K562 (cell line): ENCODE measurements around the gene LRP1. TPM values are rescaled to one million over a fixed set of nuclear protein-coding genes. Genes with fewer than 3 reads are reported as not detected.

Experiments used
- ARHGAP35 ChIP-seq: fragments of 450-650 bp; IDR thresholded peaks from 2 replicates; pipeline ENCODE4 v1.6.1; 2018; ENCODE audit not compliant: partially characterized antibody
- ARID3A ChIP-seq: IDR thresholded peaks from 2 replicates; pipeline ENCODE4 v1.6.1; 2012; ENCODE audit warnings: low read depth, low read length, improper control_type of control experiment, borderline replicate concordance
- CBX8 ChIP-seq: fragments of 200-600 bp; sonication (generic); IDR thresholded peaks from 2 replicates; pipeline ENCODE4 v1.6.1; 2012; ENCODE audit warnings: borderline replicate concordance, mixed run types, low read depth, mild to moderate bottlenecking, moderate library complexity, mixed read lengths, low read length, control low read depth, inconsistent platforms; ENCODE audit not compliant: poor library complexity, severe bottlenecking; ENCODE audit errors: extremely low read depth
- FOXA1 ChIP-seq: fragments of 450-650 bp; IDR thresholded peaks from 2 replicates; pipeline ENCODE4 v1.6.1; 2016; ENCODE audit warnings: mild to moderate bottlenecking, borderline replicate concordance
- PCBP2 ChIP-seq: fragments of 200-400 bp; formaldehyde crosslinking; IDR thresholded peaks from 2 replicates; pipeline ENCODE4 v1.6.1; 2018; ENCODE audit warnings: low read length, low read depth, mild to moderate bottlenecking, moderate library complexity; ENCODE audit not compliant: poor library complexity, severe bottlenecking
- SAP30 ChIP-seq: fragments of 200-600 bp; sonication (generic); IDR thresholded peaks from 2 replicates; pipeline ENCODE4 v1.6.1; 2012; ENCODE audit warnings: borderline replicate concordance, low read depth, mild to moderate bottlenecking, moderate library complexity, low read length, control low read depth, inconsistent platforms; ENCODE audit not compliant: insufficient read depth, poor library complexity, severe bottlenecking
- SIN3B ChIP-seq: fragments of 450-650 bp; IDR thresholded peaks from 2 replicates; pipeline ENCODE4 v1.6.1; 2017; ENCODE audit warnings: low read depth, mild to moderate bottlenecking, moderate library complexity
- SRSF7 ChIP-seq: fragments of 200-400 bp; formaldehyde crosslinking; optimal IDR thresholded peaks from 2 replicates; pipeline ENCODE3; 2017; ENCODE audit warnings: mild to moderate bottlenecking, low read depth, low read length
- YY1 ChIP-seq, 3 experiments: IDR thresholded peaks; 2 replicates each; pipeline ENCODE4 v1.6.1; 2011; ENCODE audit warnings: low read length in 2 of 3, mild to moderate bottlenecking in 2 of 3, moderate library complexity in 2 of 3, borderline replicate concordance in 1 of 3, control low read depth in 1 of 3, low read depth in 1 of 3; ENCODE audit not compliant: insufficient read depth in 3 of 3, insufficient replicate concordance in 2 of 3, control insufficient read depth in 1 of 3, insufficient read length in 1 of 3; ENCODE audit errors: extremely low read depth in 1 of 3
- ZNF696 ChIP-seq: fragments of 250-450 bp; sonication (Bioruptor Pico); conservative IDR thresholded peaks from 2 replicates; pipeline ENCODE4 v1.4.0; 2020; ENCODE audit warnings: mild to moderate bottlenecking, moderate library complexity
- polyA plus RNA-seq, 8 experiments: library from polyadenylated mRNA; depleted of rRNA in 4 of 8; stranded (reverse) in 5 of 8; unstranded in 3 of 8; fragments of >200 nt; fragmentation: Nextera tagmentation in 2 of 8; fragmentation: Illumina TruSeq in 1 of 8; extraction: Ambion mirVana in 2 of 8; extraction: Trizol in 1 of 8; gene quantifications; 2 replicates each; pipeline versions ENCODE4 v1.2.1 to v1.2.3, GENCODE V29; 2011 to 2014; ENCODE audit warnings: inconsistent platforms in 1 of 8, missing spikeins in 1 of 8
- total RNA-seq, 7 experiments: library from RNA; depleted of rRNA in 6 of 7; stranded (reverse); fragments of >200 nt in 6 of 7; fragmentation: Illumina TruSeq in 2 of 7; extraction: Trizol in 2 of 7; gene quantifications; 2 replicates each; pipeline versions ENCODE4 v1.2.1 to v1.2.3, GENCODE V29; 2011 to 2021; ENCODE audit warnings: low replicate concordance in 1 of 7
- TF ChIP-seq, protein P1 (sequence below): fragments of 450-650 bp; formaldehyde crosslinking; IDR thresholded peaks from 2 replicates; pipeline ENCODE4 v1.4.0; 2022; ENCODE audit warnings: missing genetic modification characterization
- TF ChIP-seq, protein P2 (sequence below): sonication (generic); formaldehyde crosslinking; IDR thresholded peaks from 2 replicates; pipeline ENCODE4 v1.8.0; 2022; ENCODE audit warnings: missing genetic modification reagents, mild to moderate bottlenecking, borderline replicate concordance
- TF ChIP-seq, protein P3 (sequence below), 3 experiments: fragments of 200-800 bp in 1 of 3; fragments of 250-450 bp in 1 of 3; fragments of 450-650 bp in 1 of 3; sonication (Bioruptor Pico) in 1 of 3; sonication (Bioruptor generic) in 1 of 3; formaldehyde crosslinking in 1 of 3; IDR thresholded peaks; 2 replicates each; pipeline versions ENCODE4 v1.6.1 to v1.8.0; 2016 to 2022; ENCODE audit warnings: mild to moderate bottlenecking in 2 of 3, missing genetic modification characterization in 2 of 3, missing compliant biosample characterization in 1 of 3, moderate library complexity in 1 of 3

The LRP1 gene
- total and polyA plus RNA-seq, 9 of the 15 experiments (the other 6 are each of a cell fraction or from before 2014, with no cell fraction given): 0.04 to 0.64 (median 0.19) TPM; not detected in 2

DNA sequence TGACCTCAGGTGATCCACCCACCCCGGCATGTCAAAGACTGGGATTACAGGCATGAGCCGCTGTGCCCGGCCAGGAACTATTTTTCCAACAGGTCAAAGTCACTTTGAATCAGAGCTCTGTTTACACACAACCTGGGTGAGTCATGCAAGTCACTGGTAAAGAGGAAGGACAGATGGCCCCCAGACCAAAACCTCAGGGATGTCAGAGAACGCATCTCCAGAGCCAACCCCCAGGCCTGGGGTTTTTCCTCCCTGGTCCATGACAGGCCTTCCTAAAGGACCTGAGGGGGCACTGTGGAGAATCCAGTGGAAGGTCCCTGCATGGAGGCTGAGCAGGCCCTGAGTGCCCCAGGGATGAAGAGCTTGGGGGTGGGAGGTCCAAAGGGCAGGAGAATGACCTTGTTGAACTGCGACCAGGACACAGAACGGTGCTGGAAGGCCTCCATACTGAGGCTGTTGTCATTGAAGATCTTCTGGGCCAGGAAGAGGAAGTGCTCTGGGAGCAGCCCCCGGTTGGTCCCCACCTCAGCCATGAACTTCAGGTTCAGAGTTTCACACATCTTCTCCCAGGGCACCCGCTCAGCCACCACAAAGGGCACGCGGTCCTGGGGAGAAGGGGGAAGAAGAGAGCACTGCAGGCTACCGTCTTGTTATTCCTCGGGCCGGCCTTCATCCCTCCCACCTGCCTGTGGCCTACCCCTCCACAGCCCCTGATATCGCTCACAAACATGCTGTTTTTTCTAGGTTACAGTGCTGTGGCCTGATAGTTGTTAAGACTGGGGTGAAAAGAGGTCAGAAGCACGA is 26.2 kb upstream of the LRP1 start (continued):
- TF ChIP-seq ARHGAP35 (no peak), FOXA1 (no peak), ZNF696 (CRISPR knock-in tag) (no peak), PCBP2 (no peak), SAP30 (no peak), SRSF7 (no peak), CBX8 (no peak), SIN3B (no peak), ARID3A (no peak), YY1 (IDR thresholded peaks at IDR 0.05; ENCODE audit: borderline replicate concordance in 1 of 3, control insufficient read depth in 1 of 3, extremely low read depth in 1 of 3, insufficient read depth in 3 of 3, insufficient read length in 1 of 3, insufficient replicate concordance in 2 of 3, low read depth in 1 of 3, low read length in 2 of 3) (peak in 1 of 3 experiments; percentile 18)
- TF ChIP-seq, protein P1, sequence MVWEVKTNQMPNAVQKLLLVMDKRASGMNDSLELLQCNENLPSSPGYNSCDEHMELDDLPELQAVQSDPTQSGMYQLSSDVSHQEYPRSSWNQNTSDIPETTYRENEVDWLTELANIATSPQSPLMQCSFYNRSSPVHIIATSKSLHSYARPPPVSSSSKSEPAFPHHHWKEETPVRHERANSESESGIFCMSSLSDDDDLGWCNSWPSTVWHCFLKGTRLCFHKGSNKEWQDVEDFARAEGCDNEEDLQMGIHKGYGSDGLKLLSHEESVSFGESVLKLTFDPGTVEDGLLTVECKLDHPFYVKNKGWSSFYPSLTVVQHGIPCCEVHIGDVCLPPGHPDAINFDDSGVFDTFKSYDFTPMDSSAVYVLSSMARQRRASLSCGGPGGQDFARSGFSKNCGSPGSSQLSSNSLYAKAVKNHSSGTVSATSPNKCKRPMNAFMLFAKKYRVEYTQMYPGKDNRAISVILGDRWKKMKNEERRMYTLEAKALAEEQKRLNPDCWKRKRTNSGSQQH: 0 out of 2 replicates have a peak, but pooled peaks have one; percentile 18
- TF ChIP-seq, protein P2, sequence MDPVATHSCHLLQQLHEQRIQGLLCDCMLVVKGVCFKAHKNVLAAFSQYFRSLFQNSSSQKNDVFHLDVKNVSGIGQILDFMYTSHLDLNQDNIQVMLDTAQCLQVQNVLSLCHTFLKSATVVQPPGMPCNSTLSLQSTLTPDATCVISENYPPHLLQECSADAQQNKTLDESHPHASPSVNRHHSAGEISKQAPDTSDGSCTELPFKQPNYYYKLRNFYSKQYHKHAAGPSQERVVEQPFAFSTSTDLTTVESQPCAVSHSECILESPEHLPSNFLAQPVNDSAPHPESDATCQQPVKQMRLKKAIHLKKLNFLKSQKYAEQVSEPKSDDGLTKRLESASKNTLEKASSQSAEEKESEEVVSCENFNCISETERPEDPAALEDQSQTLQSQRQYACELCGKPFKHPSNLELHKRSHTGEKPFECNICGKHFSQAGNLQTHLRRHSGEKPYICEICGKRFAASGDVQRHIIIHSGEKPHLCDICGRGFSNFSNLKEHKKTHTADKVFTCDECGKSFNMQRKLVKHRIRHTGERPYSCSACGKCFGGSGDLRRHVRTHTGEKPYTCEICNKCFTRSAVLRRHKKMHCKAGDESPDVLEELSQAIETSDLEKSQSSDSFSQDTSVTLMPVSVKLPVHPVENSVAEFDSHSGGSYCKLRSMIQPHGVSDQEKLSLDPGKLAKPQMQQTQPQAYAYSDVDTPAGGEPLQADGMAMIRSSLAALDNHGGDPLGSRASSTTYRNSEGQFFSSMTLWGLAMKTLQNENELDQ (CRISPR knock-in tag): no peak
- TF ChIP-seq, protein P3, sequence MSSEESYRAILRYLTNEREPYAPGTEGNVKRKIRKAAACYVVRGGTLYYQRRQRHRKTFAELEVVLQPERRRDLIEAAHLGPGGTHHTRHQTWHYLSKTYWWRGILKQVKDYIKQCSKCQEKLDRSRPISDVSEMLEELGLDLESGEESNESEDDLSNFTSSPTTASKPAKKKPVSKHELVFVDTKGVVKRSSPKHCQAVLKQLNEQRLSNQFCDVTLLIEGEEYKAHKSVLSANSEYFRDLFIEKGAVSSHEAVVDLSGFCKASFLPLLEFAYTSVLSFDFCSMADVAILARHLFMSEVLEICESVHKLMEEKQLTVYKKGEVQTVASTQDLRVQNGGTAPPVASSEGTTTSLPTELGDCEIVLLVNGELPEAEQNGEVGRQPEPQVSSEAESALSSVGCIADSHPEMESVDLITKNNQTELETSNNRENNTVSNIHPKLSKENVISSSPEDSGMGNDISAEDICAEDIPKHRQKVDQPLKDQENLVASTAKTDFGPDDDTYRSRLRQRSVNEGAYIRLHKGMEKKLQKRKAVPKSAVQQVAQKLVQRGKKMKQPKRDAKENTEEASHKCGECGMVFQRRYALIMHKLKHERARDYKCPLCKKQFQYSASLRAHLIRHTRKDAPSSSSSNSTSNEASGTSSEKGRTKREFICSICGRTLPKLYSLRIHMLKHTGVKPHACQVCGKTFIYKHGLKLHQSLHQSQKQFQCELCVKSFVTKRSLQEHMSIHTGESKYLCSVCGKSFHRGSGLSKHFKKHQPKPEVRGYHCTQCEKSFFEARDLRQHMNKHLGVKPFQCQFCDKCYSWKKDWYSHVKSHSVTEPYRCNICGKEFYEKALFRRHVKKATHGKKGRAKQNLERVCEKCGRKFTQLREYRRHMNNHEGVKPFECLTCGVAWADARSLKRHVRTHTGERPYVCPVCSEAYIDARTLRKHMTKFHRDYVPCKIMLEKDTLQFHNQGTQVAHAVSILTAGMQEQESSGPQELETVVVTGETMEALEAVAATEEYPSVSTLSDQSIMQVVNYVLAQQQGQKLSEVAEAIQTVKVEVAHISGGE (CRISPR knock-in tag; IDR thresholded peaks at IDR 0.05): peak in 1 of 3 experiments; percentile 48; a peak in 1 of 6 replicates
